ENCODE measurements around the gene RPS6KA2.
"Not testable (repeated sequence)": the region's sequence is repeated elsewhere in the genome, so short reads cannot be mapped to it uniquely, and the experiment has no call there.

Gene RPS6KA2

DNA sequence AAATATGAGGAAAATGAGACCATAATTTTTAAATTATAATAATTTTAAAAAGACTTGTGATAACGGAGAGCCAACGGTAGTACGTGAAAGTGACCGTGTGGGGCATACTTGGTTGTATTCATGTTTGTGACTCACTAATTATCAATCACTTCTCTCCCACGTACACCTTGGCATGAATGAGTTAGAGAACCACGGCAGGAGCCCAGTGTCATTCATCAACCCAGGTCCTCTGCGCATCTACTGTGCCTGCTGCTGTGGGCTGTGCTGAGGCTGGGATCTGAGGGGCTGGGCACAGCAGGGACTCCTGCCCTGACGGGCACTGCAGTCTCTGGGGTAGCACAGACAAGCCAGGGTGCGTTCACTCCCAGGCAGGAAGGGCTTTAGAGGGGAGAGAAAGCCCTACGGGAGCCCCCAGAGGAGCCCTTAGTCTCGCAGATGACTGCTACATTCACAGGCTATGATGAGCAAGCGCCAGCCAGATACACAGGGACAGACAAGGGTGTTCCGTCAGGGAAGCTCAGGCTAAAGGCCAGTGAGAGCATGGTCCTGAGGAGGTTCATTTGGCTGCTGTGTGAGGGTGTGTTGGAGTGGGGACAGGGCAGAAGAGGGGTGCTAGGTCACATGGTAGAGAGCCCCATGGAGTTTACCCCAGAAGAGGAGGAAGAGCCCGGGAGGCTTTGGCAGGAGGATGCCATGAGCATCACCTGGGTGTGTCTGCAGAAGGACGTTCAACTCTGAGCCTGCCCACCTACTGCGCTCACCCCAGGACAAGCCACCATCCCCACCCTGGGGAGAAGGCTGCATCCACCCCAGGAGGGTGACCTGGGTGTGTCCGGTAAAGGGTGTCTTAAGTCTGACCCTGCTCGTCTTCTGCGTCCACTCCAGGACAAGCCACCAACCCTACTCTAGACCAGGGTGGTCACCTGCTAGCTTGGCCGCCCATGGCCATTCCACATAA, 8.2 kb upstream of the RPS6KA2 start:
- H3K27ac Mint-ChIP-seq = no peak overlapping the region
- DNase-seq = no peak
- ATAC-seq (replicated peaks) = no peak

DNA sequence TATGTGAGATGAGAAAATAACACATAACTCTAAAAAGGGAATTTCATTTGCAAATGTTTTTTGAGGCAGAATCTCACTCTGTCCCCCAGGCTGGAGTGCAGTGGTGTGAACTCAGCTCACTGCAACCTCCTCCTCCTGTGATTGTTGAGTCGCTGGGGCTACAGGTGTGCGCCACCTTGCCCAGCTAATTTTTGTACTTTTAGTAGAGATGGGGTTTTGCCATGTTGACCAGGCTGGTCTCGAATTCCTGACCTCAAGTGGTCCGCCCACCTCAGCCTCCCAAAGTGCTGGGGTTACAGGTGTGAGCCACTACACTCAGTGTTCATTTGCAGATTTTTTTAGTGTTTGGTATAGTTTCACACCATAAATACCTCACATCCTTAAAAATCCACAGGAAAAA, 7.5 kb upstream of the RPS6KA2 start:
- H3K36me3 Mint-ChIP-seq = peaks cover 8 to 16% of the 10 kb centered on the region in 2 donors
- not testable (repeated sequence) for H3K27ac Mint-ChIP-seq; ATAC-seq (replicated peaks); DNase-seq; H3K4me3 Mint-ChIP-seq; H3K9me3 Mint-ChIP-seq
- peaks cover 46 to 79% of the 10 kb centered on the region in 2 donors for H3K4me1 Mint-ChIP-seq
- H3K27me3 Mint-ChIP-seq = peaks cover 46 to 62% of the 10 kb centered on the region in 2 donors

More for the DNA sequence above, 8.2 kb upstream of the RPS6KA2 start:
- Mint-ChIP-seq H3K9me3 (peaks cover 5% of the 10 kb centered on the region in 2 donors), H3K4me3 (no peak overlapping the region), H3K27me3 (peaks cover 48 to 62% of the 10 kb centered on the region in 2 donors), H3K4me1 (peaks cover 47 to 79% of the 10 kb centered on the region in 2 donors), H3K36me3 (peaks cover 8 to 13% of the 10 kb centered on the region in 2 donors)

DNA sequence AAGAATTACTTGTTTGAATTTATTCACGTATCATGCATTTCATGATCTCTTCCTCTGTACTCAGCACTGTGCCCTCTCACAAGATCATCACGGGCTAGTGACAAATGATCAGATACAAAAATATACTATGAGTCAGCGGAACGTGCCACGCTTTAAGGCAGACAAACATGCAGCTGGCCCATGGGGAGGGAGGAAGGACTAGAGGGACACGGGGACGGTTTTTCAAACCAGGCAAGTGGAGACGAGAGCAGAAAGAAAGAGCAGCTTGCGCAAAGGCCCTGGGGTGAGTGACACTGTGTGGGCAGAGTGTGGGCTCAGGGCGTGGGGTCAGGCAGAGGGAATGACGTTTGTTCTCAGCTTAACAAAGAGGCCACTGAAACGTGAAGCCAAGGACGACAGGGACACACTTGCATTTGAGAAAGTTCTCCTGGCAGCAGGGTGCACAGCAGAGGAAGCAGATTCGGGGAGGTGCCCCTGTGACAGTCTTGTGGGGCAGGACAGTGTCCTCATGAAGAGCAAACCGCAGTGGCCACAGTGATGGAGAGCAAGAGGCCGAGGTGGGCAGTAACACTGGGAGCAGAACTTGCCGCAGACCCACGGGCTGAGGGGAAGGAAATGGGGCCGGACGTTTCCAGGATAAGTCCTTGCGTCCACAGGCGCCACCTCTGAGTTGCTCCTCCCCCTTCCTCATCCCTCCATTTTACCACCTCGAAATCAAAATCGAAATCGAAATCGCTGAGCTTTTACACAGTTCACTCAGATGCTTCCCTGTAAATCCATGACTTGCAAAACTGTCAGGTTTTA, 6.9 kb upstream of the RPS6KA2 start:
- Mint-ChIP-seq H3K36me3 (peaks cover 8 to 14% of the 10 kb centered on the region in 2 donors), H3K4me1 (peaks cover 43 to 79% of the 10 kb centered on the region in 2 donors), H3K27ac (peak overlapping the region; percentile 57), H3K27me3 (peaks cover 44 to 59% of the 10 kb centered on the region in 2 donors), H3K9me3 (peaks cover 5% of the 10 kb centered on the region in 2 donors), H3K4me3 (peak overlapping the region in 1 of 2 donors; percentile 0)
- ATAC-seq (replicated peaks) (peak in 1 of 2 donors; percentile 26), DNase-seq (no peak)

DNA sequence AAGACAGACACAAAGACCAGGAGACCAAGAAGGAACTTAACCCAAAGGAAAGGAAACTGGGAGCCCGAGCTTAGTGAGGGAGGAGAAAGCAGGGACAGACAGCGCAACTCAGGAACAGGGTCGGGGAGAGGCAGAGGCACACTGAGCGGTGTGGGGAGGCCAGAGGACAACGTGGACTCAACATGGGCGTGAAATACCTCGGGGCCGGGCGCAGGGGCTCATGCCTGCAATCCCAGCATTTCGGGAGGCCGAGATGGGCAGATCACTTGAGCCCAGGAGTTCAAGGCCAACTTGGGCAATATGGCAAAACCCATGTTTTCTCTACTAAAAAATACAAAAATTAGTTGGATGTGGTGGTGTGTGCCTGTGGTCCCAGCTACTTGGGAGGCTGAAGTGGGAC, 5.7 kb upstream of the RPS6KA2 start:
- H3K4me1 Mint-ChIP-seq = peaks cover 43 to 79% of the 10 kb centered on the region in 2 donors
- H3K9me3 Mint-ChIP-seq = peaks cover 5% of the 10 kb centered on the region in 2 donors
- DNase-seq (no peak), ATAC-seq (replicated peaks) (no peak)
- no peak overlapping the region for H3K4me3 Mint-ChIP-seq
- peaks cover 8 to 14% of the 10 kb centered on the region in 2 donors for H3K36me3 Mint-ChIP-seq
- peaks cover 49 to 54% of the 10 kb centered on the region in 2 donors for H3K27me3 Mint-ChIP-seq
- no peak overlapping the region for H3K27ac Mint-ChIP-seq

DNA sequence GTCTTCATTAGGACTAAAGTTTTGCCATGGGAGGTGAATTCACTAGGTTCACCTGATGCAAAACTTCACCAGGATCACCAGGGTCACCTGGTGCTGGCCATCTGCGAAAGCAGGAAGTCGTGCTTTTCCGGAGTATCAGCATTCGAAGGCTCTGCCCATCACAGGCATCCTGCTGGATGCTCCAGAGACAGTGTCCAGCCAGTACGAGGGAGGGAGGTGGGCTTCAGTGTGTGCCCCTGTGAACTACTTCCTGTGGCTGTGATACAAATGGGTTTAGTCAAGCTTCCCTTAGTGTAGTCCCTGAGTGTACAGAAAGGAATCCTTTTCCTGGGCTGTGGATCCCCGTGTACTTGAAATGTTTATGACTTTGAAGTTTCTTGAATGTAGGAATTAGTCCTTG, 3.4 kb upstream of the RPS6KA2 start:
- Mint-ChIP-seq H3K27me3 (peaks cover 35% of the 10 kb centered on the region in 2 donors), H3K36me3 (peaks cover 10 to 14% of the 10 kb centered on the region in 2 donors), H3K4me3 (peak overlapping the region; percentile 21 to 41), H3K4me1 (peaks cover 40 to 70% of the 10 kb centered on the region in 2 donors), H3K9me3 (peaks cover 5% of the 10 kb centered on the region in 2 donors), H3K27ac (peak overlapping the region; percentile 94)
- no peak for ATAC-seq (replicated peaks)
- DNase-seq = no peak

DNA sequence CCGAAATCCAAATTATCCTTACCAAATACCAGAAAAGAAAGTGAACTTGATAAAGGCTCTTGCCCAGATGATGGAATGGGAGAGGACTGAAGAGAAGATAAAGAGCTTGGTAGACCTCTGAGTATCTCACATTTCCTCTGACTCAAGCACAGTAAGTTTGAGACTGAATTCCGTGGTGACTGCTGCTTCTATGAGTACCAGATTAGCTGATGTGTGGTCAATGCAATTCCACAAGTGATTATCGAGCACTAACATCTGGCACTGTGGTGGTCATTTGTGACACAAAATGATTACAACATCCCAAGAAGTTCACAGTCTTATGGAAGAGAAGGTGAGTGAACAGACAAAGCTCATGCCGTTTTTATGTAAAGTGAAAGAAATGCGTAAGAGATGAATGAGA, 2.6 kb upstream of the RPS6KA2 start:
- Mint-ChIP-seq H3K27ac (peak overlapping the region; percentile 26), H3K9me3 (peaks cover 5% of the 10 kb centered on the region in 2 donors), H3K4me3 (no peak overlapping the region), H3K27me3 (peaks cover 31 to 34% of the 10 kb centered on the region in 2 donors), H3K4me1 (peaks cover 40 to 73% of the 10 kb centered on the region in 2 donors), H3K36me3 (peaks cover 13 to 14% of the 10 kb centered on the region in 2 donors)
- DNase-seq (no peak), ATAC-seq (replicated peaks) (no peak)

DNA sequence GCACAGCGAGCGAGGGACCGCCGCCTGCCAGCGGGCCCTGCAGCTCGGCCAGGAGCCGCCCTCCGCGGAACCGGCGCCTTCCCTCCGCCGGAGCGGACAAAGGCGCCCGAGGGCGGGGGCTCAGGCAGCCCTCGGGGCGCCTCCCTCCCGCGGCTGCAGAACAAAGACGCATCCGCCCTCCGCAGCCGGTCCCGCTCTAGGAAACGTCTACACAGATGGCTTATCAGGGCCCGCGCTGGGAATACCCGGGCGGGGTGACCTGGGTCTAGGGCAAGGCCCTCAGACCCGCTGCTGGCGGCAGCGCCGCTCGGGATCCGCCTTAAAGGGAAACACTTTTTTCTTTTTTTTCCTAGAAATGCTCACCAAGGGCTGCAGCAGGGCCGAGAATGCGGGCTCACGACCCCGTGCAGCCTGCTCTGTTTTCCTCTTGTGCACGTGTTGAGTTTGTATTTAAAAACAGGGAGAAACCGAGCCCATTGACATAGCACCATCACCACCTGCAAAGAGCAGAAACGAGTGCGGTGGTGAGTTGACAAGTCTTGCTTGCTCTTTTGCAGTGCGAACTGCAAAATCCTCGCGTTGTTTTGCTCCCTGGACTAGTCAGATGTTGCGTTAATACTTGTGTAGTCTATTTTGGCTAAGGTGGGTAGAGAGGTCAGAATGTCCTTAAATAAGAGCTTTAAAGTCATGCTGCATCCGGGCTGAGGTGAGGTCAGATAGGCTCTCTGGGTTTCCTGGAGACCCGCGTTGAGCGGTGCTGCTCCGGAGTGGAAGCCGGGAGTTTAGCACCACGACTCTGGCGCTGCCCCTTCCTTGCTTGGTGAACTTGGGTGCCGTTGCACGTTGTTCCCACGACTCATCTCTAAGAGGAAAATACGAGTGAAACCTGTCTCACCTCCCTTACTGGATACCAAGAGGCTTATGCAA, 1.1 kb upstream of the RPS6KA2 start:
- Mint-ChIP-seq H3K27ac (peak overlapping the region; percentile 94), H3K27me3 (peaks cover 24 to 26% of the 10 kb centered on the region in 2 donors), H3K4me1 (peaks cover 35 to 69% of the 10 kb centered on the region in 2 donors), H3K36me3 (peaks cover 7 to 9% of the 10 kb centered on the region in 2 donors), H3K9me3 (no peaks in the 10 kb centered on the region), H3K4me3 (peak overlapping the region; percentile 92 to 95)
- DNase-seq = peak; percentile 53
- ATAC-seq (replicated peaks) = peak; percentile 27 to 29

DNA sequence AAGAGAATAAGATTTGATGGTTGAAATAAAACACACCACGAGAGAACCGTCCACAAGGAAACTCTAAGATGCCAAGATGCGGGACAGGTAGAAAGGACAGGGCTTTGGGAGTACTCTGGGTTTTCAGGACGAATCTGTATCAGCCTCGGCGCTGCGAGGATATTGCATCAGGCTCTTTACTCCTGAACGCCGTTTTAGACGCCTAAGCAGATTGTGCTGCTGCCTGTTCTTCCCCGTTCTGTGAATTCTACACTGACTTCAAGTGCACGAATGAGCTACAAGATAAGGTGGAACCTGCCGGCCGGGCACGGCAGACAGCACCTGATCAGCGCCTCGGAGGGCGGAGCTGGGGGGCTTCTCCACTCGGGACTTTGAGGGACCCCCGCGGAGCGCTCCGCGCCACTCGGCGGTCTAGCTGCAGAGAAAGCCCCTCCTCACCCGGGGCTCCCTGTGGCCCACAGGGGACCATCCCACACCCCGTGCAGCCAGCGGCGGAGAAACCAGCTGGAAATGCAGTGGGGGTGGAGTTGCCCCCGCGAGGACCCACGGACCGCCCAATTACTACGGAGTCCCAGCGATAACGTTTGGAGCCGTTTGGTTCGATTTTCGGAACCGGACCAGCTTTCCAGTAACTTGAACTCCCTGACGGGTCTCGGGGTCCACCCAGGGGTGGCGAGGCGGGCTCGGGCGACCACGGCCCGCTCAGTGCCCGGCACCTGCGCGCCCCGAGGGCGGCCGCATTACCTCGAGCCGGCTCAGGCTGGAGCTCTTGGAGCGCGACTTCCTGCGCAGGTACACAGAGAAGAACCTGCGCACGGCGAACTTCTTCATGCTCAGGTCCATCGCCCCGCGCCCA, 646 bp downstream of the RPS6KA2 start:
- peak; percentile 3 to 6 for ATAC-seq (replicated peaks)
- Mint-ChIP-seq H3K9me3 (no peaks in the 10 kb centered on the region), H3K4me1 (peaks cover 26 to 52% of the 10 kb centered on the region in 2 donors), H3K36me3 (peaks cover 4 to 5% of the 10 kb centered on the region in 2 donors), H3K27me3 (peaks cover 9 to 26% of the 10 kb centered on the region in 2 donors), H3K27ac (no peak overlapping the region), H3K4me3 (peak overlapping the region; percentile 83 to 95)
- DNase-seq = no peak

DNA sequence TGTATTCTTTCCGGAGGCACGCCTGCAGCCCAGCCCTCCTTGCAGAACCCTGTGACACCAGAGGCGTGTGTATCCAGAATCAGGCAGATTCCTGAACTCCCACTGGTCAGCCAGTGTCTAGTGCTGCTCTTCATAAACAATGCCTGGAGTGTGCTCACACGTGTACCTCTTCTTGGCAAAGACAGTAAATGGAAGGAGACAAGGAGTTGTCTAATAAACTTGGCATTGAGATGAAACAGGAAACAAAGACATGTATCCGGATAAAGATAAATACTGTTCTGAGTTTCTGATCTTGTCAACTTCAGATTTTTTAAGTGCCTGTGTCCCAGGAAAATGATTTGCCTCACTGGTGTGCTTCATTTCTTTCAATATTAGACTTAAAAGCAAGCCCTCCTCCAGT, 1.7 kb downstream of the RPS6KA2 start:
- Mint-ChIP-seq H3K4me1 (peaks cover 18 to 42% of the 10 kb centered on the region in 2 donors), H3K27ac (no peak overlapping the region), H3K36me3 (peaks cover 4 to 5% of the 10 kb centered on the region in 2 donors), H3K9me3 (no peaks in the 10 kb centered on the region), H3K27me3 (peaks cover 8 to 26% of the 10 kb centered on the region in 2 donors), H3K4me3 (no peak overlapping the region)
- no peak for DNase-seq
- ATAC-seq (replicated peaks) = no peak

DNA sequence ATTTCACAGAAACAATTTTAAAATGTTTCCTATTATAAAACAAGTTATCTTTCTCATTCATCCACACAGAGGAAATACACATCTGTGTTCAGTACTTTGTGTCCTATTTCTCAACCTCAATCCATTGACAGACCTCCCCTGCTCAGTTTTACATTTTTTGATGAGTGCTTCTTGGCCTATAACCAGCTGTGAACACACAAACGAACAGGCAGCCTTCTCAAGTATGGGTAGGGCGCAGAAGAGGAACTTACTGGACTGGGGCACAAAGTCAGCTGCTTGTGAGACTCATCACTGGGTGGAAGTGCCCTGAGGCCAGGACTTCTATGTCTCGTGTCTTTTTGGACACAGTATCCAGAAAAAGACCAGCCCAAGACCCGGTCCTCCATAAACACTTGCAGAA, 2.8 kb downstream of the RPS6KA2 start:
- H3K27ac Mint-ChIP-seq = no peak overlapping the region
- H3K27me3 Mint-ChIP-seq = peaks cover under 1 to 18% of the 10 kb centered on the region in 2 donors
- peaks cover 0 to 5% of the 10 kb centered on the region in 2 donors for H3K36me3 Mint-ChIP-seq
- no peaks in the 10 kb centered on the region for H3K9me3 Mint-ChIP-seq
- H3K4me1 Mint-ChIP-seq = peaks cover 11 to 31% of the 10 kb centered on the region in 2 donors
- no peak overlapping the region for H3K4me3 Mint-ChIP-seq
- no peak for ATAC-seq (replicated peaks)
- no peak for DNase-seq

DNA sequence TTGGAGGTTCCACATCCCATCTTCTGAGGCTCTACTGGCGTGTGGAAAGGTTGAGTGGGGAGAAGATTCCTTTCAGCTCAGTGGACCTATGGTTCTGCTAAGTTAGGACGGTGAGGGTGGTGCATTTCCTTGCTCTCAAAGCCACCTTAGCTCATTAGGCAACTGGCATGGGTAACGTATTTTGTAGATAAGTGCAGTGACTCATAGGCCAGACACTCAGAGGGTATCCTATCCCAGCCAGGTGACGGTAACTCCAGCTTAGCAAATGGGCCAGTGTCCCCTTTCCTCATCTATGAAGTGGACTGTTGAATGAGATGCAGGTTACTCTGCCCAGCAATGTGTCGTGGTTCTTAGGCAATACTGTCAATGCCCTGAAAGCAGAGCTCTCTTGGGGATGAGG, 3.7 kb downstream of the RPS6KA2 start:
- peaks cover 8 to 13% of the 10 kb centered on the region in 2 donors for H3K36me3 Mint-ChIP-seq
- H3K27ac Mint-ChIP-seq = no peak overlapping the region
- peaks cover 8 to 21% of the 10 kb centered on the region in 2 donors for H3K4me1 Mint-ChIP-seq
- H3K9me3 Mint-ChIP-seq = no peaks in the 10 kb centered on the region
- no peak for ATAC-seq (replicated peaks)
- no peak overlapping the region for H3K4me3 Mint-ChIP-seq
- H3K27me3 Mint-ChIP-seq = peaks cover 0 to 13% of the 10 kb centered on the region in 2 donors
- no peak for DNase-seq

DNA sequence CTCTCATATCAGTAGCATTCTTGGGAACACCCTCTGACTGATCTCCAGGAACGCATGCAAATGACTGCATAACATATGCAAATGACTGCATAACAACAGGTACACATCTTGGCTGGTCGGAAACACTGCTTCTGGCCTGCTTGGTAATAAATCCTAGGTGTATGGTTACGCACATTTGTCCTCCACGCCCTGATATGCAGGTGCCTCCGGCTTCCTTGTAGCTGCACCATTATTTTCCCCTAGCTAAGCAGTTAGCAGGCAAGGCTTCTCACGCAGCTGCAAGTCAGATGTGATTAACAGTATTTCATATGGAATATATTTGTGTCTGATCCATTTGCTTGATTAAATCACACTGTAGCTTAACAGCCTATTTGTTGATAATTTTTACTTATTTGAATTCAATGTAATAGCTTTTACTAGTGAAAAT, 5.9 kb downstream of the RPS6KA2 start:
- no peaks in the 10 kb centered on the region for H3K9me3 Mint-ChIP-seq
- DNase-seq = no peak

More for the DNA sequence above, 5.9 kb downstream of the RPS6KA2 start:
- Mint-ChIP-seq H3K36me3 (peaks cover 15 to 19% of the 10 kb centered on the region in 2 donors), H3K27me3 (peaks cover 0 to 10% of the 10 kb centered on the region in 2 donors), H3K27ac (no peak overlapping the region), H3K4me1 (peaks cover 4 to 13% of the 10 kb centered on the region in 2 donors), H3K4me3 (no peak overlapping the region)
- ATAC-seq (replicated peaks) = no peak
